ACHN (cell line): ENCODE results near the gene PSMA4.
"Not testable (repeated sequence)": the region's sequence is repeated elsewhere in the genome, so short reads cannot be mapped to it uniquely, and the experiment has no call there.

Source experiments
- DNase-seq: peaks from one replicate; pipeline ENCODE4 v3.0.0-alpha.2; 2015
- in situ Hi-C: cut with HindIII; loops from 2 replicates; pipeline ENCODE4 v1.10.0; 2017; ENCODE audit warnings: low sequenced_read_pairs, low pct_ligation_motif_present, low pct_unique_long_range_greater_than_20kb

The PSMA4 gene

DNA sequence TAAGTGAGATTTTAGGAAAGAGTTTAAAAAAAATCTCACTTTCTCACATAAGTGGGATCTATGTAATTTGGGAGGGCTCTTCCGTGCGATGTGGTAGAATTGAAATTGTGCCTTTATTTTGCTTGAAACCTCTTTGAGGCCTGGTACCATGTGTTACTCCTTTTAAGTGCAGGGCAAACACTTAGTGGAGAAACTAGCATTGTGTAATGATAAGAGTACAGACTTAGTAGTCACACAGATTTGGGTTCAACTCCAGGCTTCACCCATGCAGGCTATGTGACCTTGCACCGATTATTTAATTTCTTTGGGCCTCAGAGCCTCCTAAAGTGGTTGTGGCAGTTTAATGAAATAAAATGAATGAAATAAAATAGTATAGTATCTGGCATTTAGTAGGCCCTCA lies 2.4 kb downstream of the PSMA4 start:
- DNase-seq, result no peak
- in situ Hi-C loops, result no loop called here

DNA sequence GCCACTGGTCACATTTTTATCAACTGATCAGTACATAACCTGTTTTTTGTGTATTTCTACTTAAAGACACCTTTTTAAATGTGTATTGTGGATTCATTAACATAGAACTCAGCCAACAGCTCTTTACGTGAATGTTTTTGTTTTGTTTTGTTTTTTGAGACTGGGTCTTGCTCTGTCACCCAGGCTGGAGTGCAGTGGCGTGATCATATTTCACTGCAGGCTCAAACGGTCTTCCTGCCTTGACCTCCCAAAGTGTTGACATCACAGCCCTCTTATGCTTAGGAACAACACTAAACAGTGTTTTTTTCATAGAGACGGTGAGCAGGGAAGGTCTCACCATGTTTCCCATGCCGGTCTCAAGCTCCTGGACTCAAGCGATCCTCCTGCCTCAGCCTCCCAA lies 9.9 kb downstream of the PSMA4 start:
- no peak for DNase-seq

DNA sequence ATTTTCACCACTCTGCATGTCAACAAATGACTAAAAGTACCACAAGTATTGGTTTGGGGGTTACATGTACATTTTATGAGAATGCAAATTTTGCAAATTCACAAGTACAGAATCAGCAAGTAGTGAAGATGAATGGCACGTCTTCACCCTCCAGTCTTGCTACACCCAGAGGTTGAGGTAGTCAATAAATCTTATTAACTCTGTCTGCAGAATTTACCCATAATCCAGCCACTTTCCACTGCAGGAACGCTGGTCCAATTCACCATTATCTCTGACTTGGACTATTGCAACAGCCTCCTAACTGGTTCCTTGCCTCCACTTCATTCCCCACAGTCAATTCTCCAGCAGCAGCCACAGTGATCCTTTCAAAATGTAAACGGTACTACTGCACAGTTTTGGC lies 10.6 kb downstream of the PSMA4 start:
- DNase-seq, result no peak
- in situ Hi-C loops, result no loop called here

More for the DNA sequence above, 9.9 kb downstream of the PSMA4 start:
- in situ Hi-C loops, result no loop called here

DNA sequence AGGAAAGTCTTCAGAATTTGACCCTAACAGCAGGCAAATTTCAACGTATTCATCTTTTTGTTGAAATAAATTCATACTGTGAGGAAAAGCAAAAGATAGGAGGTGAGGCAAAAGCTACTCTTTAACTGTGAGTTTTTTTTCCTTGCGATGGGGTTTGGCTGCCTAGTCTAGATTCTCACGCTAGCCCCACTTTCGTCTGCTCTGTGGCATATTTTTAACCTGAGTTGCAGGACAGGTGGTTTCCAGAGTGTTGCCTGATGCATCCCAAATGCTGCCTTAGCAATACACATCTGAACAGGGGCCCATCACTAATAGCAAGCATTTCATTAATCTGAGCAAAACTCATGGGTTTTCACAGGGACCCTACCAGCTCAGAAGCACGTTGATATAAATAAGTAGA lies 11.7 kb downstream of the PSMA4 start:
- no peak for DNase-seq
- in situ Hi-C loops, result no loop called here

DNA sequence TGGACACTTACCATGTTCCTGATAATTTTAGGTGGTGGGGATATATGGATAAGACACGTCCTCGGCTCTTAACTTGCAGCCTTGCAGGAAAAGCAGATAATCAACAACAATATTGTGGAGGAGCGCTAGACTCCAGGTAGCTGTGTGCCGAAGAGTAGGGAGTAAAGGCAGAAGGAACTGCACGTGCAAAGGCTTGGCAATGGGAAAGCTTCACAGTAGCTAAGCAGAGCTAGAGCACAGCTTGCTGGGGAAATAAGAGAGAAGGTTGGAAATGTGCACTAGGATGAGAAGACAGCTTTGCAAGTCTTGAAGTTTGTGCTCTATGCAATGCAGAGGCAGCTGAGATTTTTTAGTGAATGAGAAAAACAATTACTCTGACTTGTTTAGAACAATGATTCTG lies 12.4 kb downstream of the PSMA4 start:
- DNase-seq, result no peak
- in situ Hi-C loops, result no loop called here

DNA sequence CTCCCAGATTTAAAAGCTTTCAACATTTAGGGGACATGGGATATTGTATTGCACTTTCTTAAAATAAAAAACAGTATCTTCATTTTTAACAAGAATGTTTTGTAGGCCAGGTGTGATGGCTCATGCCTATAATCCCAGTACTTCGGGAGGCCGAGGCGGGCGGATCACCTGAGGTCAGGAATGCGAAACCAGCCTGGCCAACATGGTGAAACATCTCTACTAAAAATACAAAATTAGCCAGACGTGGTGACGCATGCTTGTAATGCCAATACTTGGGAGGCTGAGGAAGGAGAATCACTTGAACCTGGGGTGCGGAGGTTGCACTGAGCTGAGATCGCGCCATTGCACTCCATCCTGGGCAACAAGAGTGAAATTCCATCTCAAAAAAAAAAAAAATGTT lies 20.0 kb downstream of the PSMA4 start:
- DNase-seq, in situ Hi-C loops: not testable (repeated sequence)

DNA sequence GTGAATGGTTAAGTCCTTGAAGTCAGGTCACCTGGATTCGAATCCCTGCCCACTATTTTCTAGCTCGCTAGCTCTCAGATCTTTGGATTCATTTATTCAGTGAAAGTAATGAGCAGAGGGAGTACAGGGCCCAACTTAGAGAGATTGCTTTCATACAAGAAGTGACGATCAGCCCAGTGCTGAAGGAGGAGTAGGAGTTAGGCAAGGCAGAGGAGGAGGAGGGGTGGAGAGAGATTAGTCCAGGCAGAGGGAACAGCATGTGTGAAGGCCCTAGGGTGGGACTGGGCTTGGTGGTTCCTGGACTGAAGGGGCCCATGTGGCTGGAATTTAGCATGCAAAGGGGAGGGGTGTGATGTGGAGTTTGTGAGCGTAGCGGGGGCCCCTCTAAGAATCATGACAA lies 21.2 kb downstream of the PSMA4 start:
- no peak for DNase-seq
- in situ Hi-C loops, result no loop called here

DNA sequence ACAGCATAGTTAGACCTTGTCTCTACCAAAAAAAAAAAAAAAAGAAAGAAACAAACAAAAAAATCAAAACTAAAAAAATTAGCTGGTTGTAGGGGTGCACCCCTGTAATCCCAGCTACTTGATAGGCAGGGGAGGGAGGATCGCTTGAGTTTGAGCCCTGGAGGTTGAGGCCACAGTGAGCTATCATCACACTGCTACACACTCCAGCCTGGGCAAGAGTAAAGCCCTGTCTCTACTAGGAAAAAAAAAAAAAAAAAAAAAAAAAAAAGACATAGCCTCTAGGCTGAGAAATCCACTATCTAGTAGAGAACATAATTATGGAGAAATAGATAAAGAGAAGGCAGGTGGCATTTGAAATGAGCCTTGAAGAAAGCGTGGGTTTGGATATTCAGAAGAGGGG lies 22.8 kb downstream of the PSMA4 start:
- DNase-seq, result no peak
- in situ Hi-C loops, result no loop called here

DNA sequence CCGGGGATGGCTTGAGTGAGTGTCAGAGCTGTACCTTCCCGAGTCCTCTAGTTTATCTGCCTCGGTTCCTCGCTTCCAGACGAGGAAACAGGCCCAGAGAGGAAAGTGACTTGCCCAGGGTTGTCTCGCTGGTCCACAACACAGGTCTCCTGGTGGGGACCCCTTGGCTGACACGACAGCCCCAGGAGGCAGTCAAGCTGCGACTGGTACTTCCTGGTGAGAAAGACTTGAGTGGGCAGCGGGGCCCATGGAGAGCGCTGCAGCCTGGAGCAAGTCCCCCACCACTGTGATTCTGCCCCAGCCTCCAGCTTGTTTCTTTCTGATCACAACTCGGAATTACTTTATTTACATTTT lies 24.5 kb downstream of the PSMA4 start:
- DNase-seq, result no peak
- in situ Hi-C loops, result no loop called here

DNA sequence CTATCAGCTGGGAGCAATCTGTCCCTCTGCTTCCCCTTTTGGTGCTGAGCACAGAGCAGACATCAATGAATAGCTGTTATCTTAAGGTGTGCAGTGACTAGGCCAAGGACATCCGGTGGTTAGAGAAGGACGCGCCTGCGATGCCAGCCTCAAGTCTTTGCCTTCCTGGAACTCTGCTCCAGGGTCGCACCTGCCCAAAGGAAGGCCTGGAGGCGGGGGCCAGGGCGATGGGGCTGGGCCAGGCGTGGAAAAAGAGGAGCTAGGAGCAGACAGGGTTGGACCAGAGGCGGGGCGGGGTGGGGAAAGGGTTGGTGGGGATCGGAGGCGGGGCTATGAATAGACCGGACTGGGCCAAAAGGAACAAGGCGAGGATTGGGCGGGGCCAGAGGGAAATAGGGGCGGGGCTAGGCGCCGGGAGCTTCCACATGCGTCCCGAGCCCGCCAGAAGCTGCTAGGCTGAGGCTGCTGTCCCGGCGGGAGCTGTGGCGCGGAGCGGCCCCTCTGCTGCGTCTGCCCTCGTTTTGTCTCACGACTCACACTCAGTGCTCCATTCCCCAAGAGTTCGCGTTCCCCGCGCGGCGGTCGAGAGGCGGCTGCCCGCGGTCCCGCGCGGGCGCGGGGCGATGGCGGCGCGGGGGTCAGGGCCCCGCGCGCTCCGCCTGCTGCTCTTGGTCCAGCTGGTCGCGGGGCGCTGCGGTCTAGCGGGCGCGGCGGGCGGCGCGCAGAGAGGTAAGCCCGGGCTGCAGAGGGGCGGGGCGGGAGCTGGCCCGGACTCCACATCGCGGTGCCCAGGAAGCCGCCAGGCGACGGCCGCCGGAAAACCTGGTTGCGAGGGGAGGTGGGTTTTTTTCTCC lies 25.1 kb downstream of the PSMA4 start, which contains the start of gene CHRNA5:
CHRNA5 (plus strand) TSS at position 424 of the 854 bp plus-strand sequence; CDS start at position 624, 200 bp downstream.
- peak; percentile 84 for DNase-seq
- in situ Hi-C loops, result no loop called here

DNA sequence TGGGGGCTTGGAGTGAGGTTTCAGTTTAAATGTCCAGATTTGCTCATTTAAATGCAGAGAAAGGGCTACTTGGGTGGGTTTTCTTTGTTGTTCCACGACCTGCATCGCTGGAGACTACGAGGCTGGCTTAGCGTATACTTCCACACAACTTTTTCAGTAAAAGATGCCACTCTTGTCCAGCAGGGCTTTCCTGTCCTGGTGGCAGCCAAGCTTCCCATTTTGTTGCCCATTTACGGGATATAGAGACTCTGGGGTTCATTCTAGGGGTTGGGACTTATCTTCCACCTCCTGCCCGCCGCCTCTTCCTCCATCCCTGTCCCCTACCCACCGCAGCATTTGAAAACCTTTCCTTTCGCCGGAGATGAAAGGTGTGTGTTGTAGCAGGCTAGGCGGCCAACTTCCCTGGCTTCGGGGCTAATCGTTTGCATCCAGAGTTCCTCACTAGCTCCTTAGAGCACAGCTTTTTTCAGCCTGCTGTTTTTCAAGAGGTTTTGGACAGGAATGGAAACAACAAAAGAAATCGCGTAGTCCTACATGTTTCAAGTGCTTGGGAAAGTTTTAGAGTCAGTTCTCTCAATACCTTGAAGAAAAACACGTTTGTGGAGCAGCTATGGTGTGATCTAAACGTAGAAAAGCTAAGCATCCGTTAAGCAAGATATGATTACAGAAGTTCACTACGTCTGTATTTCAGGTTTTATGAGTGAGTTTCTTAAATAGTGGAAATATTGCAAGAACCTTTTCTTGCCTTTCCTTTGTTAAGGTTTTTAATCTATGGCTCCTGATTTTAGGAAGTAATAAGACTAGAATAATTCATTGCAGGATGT lies 25.9 kb downstream of the PSMA4 start:
- DNase-seq, result peak; percentile 54

DNA sequence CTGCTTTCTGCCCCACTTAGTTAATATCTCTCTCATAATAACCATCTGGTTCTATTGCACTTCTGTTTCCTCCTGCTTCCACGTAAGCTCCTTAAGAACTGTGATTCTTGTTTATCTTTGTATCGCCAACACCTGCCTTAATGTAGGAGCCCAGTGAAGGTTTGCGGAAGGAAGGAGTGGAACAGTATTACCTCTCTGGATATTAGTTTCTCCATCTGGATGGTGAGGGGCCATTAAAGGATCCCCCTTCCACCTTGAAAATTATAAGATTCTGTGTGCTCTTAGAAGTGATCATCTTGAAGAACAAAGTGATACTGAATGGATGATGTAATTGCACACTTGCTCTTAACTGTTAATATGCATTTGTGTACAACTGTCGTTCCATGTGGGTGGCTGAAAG lies 27.3 kb downstream of the PSMA4 start:
- in situ Hi-C loops, result no loop called here
- DNase-seq, result no peak

More for the DNA sequence above, 25.9 kb downstream of the PSMA4 start:
- in situ Hi-C loops, result no loop called here

DNA sequence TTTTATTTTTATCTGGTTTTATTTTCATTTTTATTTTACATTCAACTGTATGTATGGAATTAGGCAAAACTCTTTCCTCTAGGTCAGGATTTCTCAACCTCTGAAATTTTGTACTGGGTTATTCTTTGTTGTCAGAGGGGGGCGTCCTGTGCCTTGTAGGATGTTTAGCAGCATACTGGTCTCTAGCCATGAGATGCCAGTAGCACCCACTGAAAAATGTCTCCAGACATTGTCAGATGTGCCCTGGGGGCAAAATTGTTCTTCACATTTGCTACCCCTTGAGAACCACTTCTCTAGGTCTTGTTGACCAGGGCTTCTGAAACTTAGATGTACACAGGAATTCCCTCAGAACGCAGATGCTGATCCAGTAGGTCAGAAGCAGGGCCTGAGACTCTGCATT lies 30.5 kb downstream of the PSMA4 start:
- in situ Hi-C loops, result no loop called here
- no peak for DNase-seq

DNA sequence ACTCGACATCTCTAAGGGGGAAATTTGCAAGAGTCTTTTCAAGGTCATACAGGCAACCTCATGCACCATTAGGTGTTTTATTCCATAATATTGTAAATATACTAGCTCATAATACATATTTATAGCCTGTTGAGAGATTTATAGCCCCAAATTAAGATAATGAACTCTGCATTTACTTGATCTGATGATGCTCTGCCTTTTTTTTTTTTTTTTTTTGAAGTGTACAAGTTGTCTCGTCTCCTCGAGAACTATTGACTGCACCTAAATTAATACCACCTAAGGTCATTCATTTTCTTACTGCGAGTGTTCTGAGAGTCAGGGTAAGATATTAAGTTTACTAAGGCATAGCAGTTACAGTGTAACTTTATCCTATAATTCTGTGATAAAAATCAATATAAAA lies 31.1 kb downstream of the PSMA4 start:
- DNase-seq, result no peak
- in situ Hi-C loops, result no loop called here

DNA sequence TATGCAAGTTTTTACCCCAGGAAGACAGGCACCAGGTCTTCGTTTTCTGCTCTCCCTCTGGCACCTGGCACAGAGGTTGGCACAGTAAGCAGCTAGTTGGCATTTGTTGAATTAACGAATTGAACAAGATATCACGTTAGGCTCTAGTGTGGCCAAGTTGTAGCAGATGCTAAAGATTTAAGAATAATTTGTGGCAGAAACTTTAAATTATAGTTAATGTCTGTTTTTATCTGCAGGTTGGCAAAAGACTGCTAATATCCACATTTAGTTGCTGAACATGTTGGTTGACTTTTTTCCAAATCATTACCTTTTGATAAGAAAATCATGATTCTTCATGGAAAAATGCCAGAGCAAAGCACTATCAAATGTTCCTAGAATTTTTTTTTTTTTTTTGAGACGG lies 33.2 kb downstream of the PSMA4 start:
- no peak for DNase-seq
- in situ Hi-C loops, result no loop called here

DNA sequence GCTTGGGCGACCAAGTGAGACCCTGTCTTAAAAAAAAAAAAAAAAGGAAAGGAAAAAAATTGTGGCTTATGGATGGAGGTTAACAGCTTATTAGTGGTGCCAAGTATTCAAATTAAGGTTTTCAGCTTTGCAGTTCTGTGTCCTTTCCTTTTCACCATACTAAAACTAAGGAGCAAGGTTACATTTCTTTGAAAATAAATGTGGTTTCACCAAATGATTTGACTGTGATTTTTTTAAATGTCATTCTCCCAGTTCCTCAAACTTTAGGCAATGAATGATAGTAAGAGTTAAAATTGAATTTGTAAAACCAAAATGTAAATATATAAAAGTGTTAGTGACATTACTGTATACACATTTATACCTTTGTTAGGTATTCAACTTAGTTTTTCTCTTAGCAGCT lies 34.7 kb downstream of the PSMA4 start:
- in situ Hi-C loops, result no loop called here

DNA sequence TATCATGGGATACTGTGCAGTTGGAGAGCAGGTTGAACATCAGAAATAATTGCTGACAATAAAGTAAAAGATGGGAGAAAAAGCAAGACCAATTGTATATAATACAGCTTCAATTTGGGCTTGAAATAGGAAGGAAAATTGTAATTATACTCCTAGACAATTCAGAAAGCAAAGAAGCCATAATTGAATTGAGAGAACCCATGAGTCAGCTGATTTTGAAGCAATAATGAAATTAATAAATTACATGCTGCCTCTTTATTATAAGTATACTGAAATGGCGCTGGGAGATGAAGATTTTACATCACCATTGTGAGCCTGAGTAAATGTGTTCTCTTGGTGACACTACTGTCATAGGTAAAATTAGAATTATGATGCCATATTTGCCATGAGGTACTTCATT lies 57.3 kb downstream of the PSMA4 start:
- in situ Hi-C loops, result no loop called here
- DNase-seq, result no peak

More for the DNA sequence above, 34.7 kb downstream of the PSMA4 start:
- no peak for DNase-seq

DNA sequence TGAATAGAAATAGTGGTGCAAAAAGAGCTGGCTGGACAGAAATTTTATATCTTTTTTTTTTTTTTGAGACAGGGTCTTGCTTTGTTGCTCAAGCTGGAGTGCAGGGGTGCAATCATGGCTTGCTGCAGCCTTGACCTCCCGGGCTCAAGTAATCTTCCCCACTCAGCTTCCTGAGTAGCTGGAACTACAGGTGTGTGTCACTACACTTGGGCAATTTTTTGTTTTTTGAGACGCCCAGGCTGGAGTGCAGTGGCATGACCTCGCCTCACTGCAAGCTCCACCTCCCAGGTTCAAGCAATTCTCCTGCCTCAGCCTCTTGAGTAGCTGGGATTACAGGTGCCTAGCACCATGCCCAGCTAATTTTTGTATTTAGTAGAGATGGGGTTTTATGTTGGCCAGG lies 58.1 kb downstream of the PSMA4 start:
- in situ Hi-C loops, result no loop called here
- DNase-seq, result no peak

DNA sequence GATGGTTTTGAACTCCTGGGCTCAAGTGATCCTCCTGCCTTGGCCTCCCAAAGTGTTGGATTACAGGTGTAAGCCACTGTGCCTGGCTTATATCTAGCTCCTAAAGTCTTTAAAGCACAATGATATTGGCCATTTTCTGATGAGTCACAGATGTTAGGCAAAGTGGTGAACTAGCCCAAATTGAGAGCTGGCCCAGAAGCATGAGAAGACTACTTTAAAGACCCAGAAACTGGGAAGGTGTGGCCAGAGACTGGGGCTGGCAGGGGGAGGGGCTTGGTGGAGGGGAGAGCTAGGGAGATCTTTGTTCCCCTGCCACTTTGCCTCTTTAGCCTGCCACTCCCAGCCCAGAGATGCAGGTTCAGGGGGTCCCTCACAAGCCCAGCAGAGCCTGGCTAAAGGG lies 58.9 kb downstream of the PSMA4 start:
- no peak for DNase-seq
- in situ Hi-C loops, result no loop called here
